ENCODE results near the gene NUTM2F. TPM values are rescaled to one million over a fixed set of nuclear protein-coding genes. Genes with fewer than 3 reads are reported as not detected.
"Not testable (repeated sequence)": the region's sequence is repeated elsewhere in the genome, so short reads cannot be mapped to it uniquely, and the experiment has no call there.

NUTM2F gene, protein sequence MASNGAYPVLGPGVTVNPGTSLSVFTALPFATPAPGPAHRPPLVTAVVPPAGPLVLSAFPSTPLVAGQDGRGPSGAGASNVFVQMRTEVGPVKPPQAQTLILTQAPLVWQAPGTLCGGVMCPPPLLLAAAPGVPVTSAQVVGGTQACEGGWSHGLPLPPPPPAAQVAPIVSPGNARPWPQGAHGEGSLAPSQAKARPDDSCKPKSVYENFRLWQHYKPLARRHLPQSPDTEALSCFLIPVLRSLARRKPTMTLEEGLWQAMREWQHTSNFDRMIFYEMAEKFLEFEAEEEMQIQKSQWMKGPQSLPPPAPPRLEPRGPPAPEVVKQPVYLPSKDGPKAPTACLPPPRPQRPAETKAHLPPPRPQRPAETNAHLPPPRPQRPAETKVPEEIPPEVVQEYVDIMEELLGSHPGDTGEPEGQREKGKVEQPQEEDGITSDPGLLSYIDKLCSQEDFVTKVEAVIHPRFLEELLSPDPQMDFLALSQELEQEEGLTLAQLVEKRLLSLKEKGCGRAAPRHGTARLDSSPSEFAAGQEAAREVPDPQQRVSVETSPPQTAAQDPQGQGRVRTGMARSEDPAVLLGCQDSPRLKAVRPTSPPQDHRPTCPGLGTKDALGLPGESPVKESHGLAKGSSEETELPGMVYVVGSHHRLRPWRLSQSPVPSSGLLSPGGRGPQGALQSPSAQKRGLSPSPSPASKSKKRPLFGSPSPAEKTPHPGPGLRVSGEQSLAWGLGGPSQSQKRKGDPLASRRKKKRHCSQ
- total RNA-seq, result not detected
- polyA plus RNA-seq (2013, experiment 1 of 2), result 0.14 TPM
- polyA plus RNA-seq (2013, experiment 2 of 2), result not detected
- long read RNA-seq, experiment 1, result 0 reads
- long read RNA-seq, experiment 2, result 0 reads
- long read RNA-seq, experiment 3, result 0 reads
- long read RNA-seq, experiment 4, result 0 reads

DNA sequence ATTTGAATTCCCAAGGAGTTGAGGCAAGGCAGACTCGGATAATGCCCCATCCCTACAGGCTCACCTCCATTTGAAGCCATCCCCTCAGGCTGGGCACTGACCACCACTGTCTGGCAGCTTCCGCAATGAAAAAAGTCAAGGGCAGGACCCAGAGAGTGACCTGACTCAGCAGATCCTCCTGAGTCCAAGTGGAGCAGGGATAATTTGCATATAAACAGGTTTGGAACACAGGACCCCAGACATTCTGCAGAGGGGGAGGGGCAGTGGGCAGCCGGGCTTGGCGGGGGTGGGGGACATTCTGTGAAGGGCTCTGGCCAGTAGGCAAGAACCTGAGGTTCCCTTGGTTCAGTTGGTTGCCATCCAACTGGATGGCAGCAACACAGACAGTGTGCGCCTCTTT is at the start of gene NUTM2F:
NUTM2F (minus strand) TSS at position 101 of the 400 bp plus-strand sequence; CDS start at position 80, 21 bp downstream.
- not testable (repeated sequence) for DNase-seq; H3K27ac ChIP-seq (ENCODE audit: low read depth, low read length); H3K4me3 ChIP-seq (ENCODE audit: low read length); H3K9me3 Mint-ChIP-seq; H3K4me3 Mint-ChIP-seq; H3K36me3 ChIP-seq (ENCODE audit: control insufficient read depth, insufficient read depth, low read length); H3K4me1 Mint-ChIP-seq; H3K9ac ChIP-seq (ENCODE audit: extremely low read depth, low read length, poor library complexity, severe bottlenecking); H3K36me3 Mint-ChIP-seq (ENCODE audit: low read depth); H3K27ac Mint-ChIP-seq; H3K9me3 ChIP-seq (ENCODE audit: control insufficient read depth, low read length); H3K27me3 Mint-ChIP-seq (ENCODE audit: insufficient read depth); H3K4me1 ChIP-seq (ENCODE audit: control insufficient read depth, insufficient read depth, low read length); H3K27me3 ChIP-seq (ENCODE audit: control insufficient read depth, insufficient read depth, low read length, poor library complexity, severe bottlenecking)
- WGBS, 2 experiments (ENCODE audit: insufficient coverage in 1 of 2, insufficient read length in 1 of 2), result 80% methylated on average over 1 of the region's 5 CpGs; no CpG with 5 or more reads in 1 of the 2 experiments

DNA sequence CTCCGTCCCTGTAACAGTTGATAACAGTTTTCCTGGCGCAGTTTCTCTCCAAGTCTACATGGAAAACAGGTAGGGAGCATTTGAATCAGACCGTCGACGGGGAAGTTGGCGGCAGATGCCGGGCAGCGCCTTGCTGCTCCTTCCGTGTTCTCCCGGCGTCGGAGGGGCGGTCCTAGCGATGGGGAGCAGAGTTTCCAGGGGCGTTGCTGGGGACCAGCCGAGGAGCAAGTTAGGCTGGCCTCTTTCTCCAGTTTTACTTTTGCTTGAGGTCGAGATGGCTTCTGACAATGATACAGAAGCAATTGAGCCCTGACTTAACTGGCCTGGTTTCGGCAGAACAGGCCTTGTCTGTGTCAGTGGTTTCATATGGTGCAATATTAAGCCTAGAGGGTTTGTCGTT is 46.8 kb upstream of the NUTM2F start:
- not testable (repeated sequence) for H3K27ac ChIP-seq (ENCODE audit: low read depth, low read length); H3K36me3 Mint-ChIP-seq (ENCODE audit: low read depth); H3K9ac ChIP-seq (ENCODE audit: extremely low read depth, low read length, poor library complexity, severe bottlenecking); H3K36me3 ChIP-seq (ENCODE audit: control insufficient read depth, insufficient read depth, low read length); DNase-seq; H3K4me1 Mint-ChIP-seq; H3K9me3 ChIP-seq (ENCODE audit: control insufficient read depth, low read length); H3K9me3 Mint-ChIP-seq; H3K4me1 ChIP-seq (ENCODE audit: control insufficient read depth, insufficient read depth, low read length); H3K27me3 ChIP-seq (ENCODE audit: control insufficient read depth, insufficient read depth, low read length, poor library complexity, severe bottlenecking)
- Mint-ChIP-seq H3K27ac (peak overlapping the region; percentile 84), H3K4me3 (peak overlapping the region; percentile 80), H3K27me3 (ENCODE audit: insufficient read depth) (peaks cover 16% of the 10 kb centered on the region)
- H3K4me3 ChIP-seq (ENCODE audit: low read length), result peak overlapping the region; percentile 88
- 0 to 1% methylated on average over 1 to 15 of the region's 19 CpGs for WGBS, 2 experiments (ENCODE audit: insufficient coverage in 1 of 2, insufficient read length in 1 of 2)

DNA sequence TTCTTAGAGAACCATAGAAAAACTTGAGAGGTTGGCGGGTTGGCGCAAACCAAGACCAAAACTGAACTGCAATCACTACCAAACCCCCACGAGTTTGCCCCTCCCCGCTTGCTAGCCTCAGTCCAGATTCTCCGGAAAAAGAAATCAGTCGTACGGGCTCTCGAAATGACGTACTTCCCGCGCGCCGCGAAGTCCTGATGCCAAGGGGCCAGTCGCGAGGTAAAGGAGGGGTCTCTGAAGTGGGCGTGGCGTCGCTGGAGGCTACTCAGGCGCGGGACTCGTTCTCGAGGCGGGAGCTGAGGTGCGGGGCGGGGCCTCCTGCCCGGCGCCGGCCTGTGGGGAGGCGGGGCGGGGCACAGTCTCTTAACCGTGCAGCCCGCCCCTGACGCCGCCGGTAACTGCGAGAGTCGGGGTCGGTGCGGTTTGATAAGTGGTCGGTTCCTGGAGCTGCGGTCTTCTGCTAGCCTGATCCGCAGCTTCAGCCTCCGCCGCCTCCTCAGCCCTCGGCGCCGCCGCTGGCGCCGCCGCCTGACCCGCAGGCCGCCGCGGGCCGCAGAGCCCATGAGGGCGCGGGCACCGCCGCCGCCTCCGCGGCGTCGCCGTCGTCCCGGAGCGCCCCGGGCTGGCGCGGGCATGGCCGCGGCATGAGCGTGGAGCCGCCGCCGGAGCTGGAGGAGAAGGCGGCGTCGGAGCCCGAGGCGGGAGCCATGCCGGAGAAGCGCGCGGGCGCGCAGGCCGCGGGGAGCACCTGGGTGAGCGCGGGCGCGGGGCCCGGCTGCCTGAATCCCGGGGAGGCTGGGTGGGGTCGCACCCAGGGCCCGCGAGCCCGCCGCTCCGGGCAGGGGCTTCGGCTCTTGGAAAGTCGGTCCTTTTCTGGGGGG is 46.0 kb upstream of the NUTM2F start:
- Mint-ChIP-seq H3K27me3 (ENCODE audit: insufficient read depth) (peaks cover 21% of the 10 kb centered on the region), H3K27ac (peak overlapping the region; percentile 92), H3K4me3 (peak overlapping the region; percentile 80)
- H3K9ac ChIP-seq (ENCODE audit: extremely low read depth, low read length, poor library complexity, severe bottlenecking); H3K27me3 ChIP-seq (ENCODE audit: control insufficient read depth, insufficient read depth, low read length, poor library complexity, severe bottlenecking); H3K9me3 Mint-ChIP-seq; H3K36me3 Mint-ChIP-seq (ENCODE audit: low read depth); H3K27ac ChIP-seq (ENCODE audit: low read depth, low read length); H3K9me3 ChIP-seq (ENCODE audit: control insufficient read depth, low read length); H3K36me3 ChIP-seq (ENCODE audit: control insufficient read depth, insufficient read depth, low read length); H3K4me1 ChIP-seq (ENCODE audit: control insufficient read depth, insufficient read depth, low read length); H3K4me1 Mint-ChIP-seq: not testable (repeated sequence)
- H3K4me3 ChIP-seq (ENCODE audit: low read length), result peak overlapping the region; percentile 88
- DNase-seq, result peak; percentile 94
- WGBS, 2 experiments (ENCODE audit: insufficient coverage in 1 of 2, insufficient read length in 1 of 2), result 0% methylated on average over 4 to 87 of the region's 106 CpGs

DNA sequence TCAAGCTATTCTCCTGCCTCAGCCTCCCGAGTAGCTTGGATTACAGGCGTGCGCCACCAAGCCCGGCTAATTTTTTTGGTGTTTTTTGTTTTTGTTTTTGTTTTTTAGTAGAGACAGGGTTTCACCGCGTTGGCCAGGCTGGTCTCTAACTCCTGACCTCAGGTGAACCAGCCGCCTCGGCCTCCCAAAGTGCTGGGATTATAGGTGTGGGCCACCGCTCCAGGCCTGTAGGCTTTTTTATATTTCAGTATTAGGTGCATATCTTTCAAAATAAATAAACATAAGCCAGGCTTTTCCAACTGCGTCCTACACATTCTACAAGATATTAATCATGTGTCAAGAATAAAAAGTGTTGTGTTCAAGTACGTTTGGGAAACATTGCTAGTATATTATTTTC is 45.3 kb upstream of the NUTM2F start:
- not testable (repeated sequence) for H3K9me3 Mint-ChIP-seq; H3K27ac ChIP-seq (ENCODE audit: low read depth, low read length); H3K9me3 ChIP-seq (ENCODE audit: control insufficient read depth, low read length); H3K9ac ChIP-seq (ENCODE audit: extremely low read depth, low read length, poor library complexity, severe bottlenecking); H3K27me3 ChIP-seq (ENCODE audit: control insufficient read depth, insufficient read depth, low read length, poor library complexity, severe bottlenecking); H3K4me1 Mint-ChIP-seq; DNase-seq; H3K36me3 ChIP-seq (ENCODE audit: control insufficient read depth, insufficient read depth, low read length); H3K4me1 ChIP-seq (ENCODE audit: control insufficient read depth, insufficient read depth, low read length); H3K36me3 Mint-ChIP-seq (ENCODE audit: low read depth)
- WGBS, 2 experiments (ENCODE audit: insufficient coverage in 1 of 2, insufficient read length in 1 of 2), result 80% methylated on average over 5 of the region's 11 CpGs; no CpG with 5 or more reads in 1 of the 2 experiments
- peak overlapping the region; percentile 92 for H3K27ac Mint-ChIP-seq
- peak overlapping the region; percentile 77 for H3K4me3 ChIP-seq (ENCODE audit: low read length)
- peak overlapping the region; percentile 80 for H3K4me3 Mint-ChIP-seq
- H3K27me3 Mint-ChIP-seq (ENCODE audit: insufficient read depth), result peaks cover 23% of the 10 kb centered on the region

DNA sequence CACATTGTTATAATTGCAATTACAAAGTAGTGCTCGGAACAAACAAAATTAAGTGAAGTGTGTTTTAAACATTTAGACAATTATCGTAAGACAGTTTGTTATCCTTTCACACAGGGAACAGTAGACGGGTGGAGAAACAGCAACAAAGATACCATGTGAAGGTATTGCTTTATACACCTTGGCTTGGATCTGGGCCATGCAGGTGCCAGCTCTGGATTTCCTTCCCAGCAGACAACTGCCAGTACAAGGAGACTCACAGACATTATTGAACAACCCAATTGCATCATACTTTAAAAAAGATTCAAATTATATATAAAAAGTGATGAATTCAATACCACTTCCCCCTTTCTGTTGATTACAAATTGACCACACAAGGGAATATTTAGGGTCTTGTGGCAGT is 41.8 kb upstream of the NUTM2F start:
- H3K27ac ChIP-seq (ENCODE audit: low read depth, low read length); H3K4me1 ChIP-seq (ENCODE audit: control insufficient read depth, insufficient read depth, low read length); H3K9me3 ChIP-seq (ENCODE audit: control insufficient read depth, low read length); H3K36me3 Mint-ChIP-seq (ENCODE audit: low read depth); H3K4me3 Mint-ChIP-seq; H3K36me3 ChIP-seq (ENCODE audit: control insufficient read depth, insufficient read depth, low read length); H3K4me3 ChIP-seq (ENCODE audit: low read length); H3K4me1 Mint-ChIP-seq; H3K9ac ChIP-seq (ENCODE audit: extremely low read depth, low read length, poor library complexity, severe bottlenecking); H3K27me3 ChIP-seq (ENCODE audit: control insufficient read depth, insufficient read depth, low read length, poor library complexity, severe bottlenecking); DNase-seq; H3K27ac Mint-ChIP-seq; H3K9me3 Mint-ChIP-seq: not testable (repeated sequence)
- H3K27me3 Mint-ChIP-seq (ENCODE audit: insufficient read depth), result peaks cover 27% of the 10 kb centered on the region
- WGBS, 2 experiments (ENCODE audit: insufficient coverage in 1 of 2, insufficient read length in 1 of 2), result 97 to 100% methylated on average over 2 to 3 of the region's 3 CpGs

DNA sequence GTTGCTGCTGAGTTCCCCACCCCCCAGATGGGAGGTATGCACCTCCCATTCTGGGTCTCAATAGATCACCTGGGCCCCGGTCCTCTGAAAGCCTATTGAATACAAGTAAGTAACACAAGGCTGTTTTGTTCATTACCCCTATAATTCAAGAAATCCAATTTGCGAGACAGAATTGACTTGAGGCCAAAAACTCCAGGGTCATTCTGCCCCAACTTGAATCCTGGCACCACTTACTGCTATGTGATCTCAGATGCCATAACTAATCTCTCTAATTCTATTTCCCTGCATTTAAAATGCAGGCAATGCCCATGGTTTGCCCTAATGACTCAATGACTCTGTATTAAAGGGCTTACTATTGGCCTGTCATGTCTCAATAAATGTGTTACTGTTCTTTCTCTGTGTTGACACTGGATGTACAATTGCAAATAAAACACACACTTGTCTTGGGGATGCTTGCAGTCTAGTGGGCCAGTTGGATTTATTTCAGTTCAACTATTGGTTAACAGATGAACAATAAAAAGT is 35.7 kb upstream of the NUTM2F start:
- not testable (repeated sequence) for H3K4me1 ChIP-seq (ENCODE audit: control insufficient read depth, insufficient read depth, low read length); H3K9me3 ChIP-seq (ENCODE audit: control insufficient read depth, low read length); H3K9ac ChIP-seq (ENCODE audit: extremely low read depth, low read length, poor library complexity, severe bottlenecking); DNase-seq; H3K27ac Mint-ChIP-seq; H3K4me3 Mint-ChIP-seq; H3K4me1 Mint-ChIP-seq; H3K27me3 Mint-ChIP-seq (ENCODE audit: insufficient read depth); H3K4me3 ChIP-seq (ENCODE audit: low read length); H3K27me3 ChIP-seq (ENCODE audit: control insufficient read depth, insufficient read depth, low read length, poor library complexity, severe bottlenecking); H3K36me3 Mint-ChIP-seq (ENCODE audit: low read depth); H3K27ac ChIP-seq (ENCODE audit: low read depth, low read length); H3K9me3 Mint-ChIP-seq; H3K36me3 ChIP-seq (ENCODE audit: control insufficient read depth, insufficient read depth, low read length)
- 95% methylated on average over 1 of the region's 2 CpGs; no CpG with 5 or more reads in 1 of the 2 experiments for WGBS, 2 experiments (ENCODE audit: insufficient coverage in 1 of 2, insufficient read length in 1 of 2)
